Measurements from ENCODE around the gene FSTL4. TPM values are rescaled to one million over a fixed set of nuclear protein-coding genes. Genes with fewer than 3 reads are reported as not detected.

FSTL4 gene
- total and polyA plus RNA-seq, 2 of the 4 experiments (the other 2 are of a cell fraction): 0.18 TPM; not detected in 1

DNA sequence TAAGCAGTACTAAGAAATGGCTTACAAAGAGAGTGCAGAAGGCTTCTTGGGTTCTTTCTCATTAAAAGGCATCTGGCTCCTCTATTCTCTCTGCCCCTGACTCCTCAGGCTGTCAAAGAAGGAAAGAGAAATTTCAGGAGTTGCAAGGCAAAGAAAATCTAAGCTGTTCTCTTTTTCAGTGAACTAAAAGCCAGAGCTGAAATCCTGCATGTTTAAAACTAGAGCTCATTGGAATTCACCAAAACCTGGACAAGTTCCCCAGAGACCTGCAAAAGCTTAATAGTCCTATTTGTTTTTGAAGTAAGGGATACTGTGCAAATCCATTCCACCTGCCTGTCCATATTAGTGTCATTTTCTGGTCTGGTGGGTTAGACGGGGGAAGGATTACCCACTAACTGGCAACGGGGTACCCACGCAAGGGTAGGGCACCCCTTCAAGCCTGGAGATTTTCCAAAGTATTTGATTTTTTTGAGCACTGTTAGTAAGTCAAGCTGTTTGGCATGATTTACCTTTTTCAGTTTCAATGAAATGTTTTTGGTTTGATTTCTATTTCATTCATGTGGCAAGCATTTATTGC is 179.3 kb downstream of the FSTL4 start:
- Histone ChIP-seq H4K8ac (ENCODE audit: low read depth in 2 of 2, low read length in 2 of 2) (no peak overlapping the region), H2AFZ (replicated peaks; ENCODE audit: low read length, poor library complexity) (no peak overlapping the region), H3K14ac (replicated peaks; ENCODE audit: low read depth, low read length) (no peak overlapping the region), H2BK20ac (ENCODE audit: low read depth, low read length) (no peak overlapping the region), H2BK5ac (ENCODE audit: low read depth, low read length, poor library complexity, severe bottlenecking) (no peak overlapping the region), H3K9me1 (ENCODE audit: insufficient read depth, low read length) (no peaks in the 10 kb centered on the region), H3K27ac (ENCODE audit: insufficient read depth, low read length) (no peak overlapping the region), H2AK5ac (ENCODE audit: low read depth, low read length) (no peak overlapping the region), H3K36me3 (ENCODE audit: control insufficient read depth, insufficient read depth, low read length) (no peaks in the 10 kb centered on the region), H3K18ac (ENCODE audit: low read depth, low read length) (no peak overlapping the region), H3K9ac (ENCODE audit: low read depth, low read length) (no peak overlapping the region), H3K4me3 (ENCODE audit: insufficient read depth, low read depth, low read length) (no peak overlapping the region), H3K4ac (ENCODE audit: low read depth, low read length) (no peak overlapping the region), H2AK9ac (replicated peaks; ENCODE audit: low read depth, low read length, poor library complexity) (no peak overlapping the region), H3K56ac (ENCODE audit: extremely low read depth, insufficient read depth, low read length) (no peak overlapping the region), H3K9me3 (ENCODE audit: control insufficient read depth, insufficient read depth, low read length) (no peaks in the 10 kb centered on the region), H3K27me3 (ENCODE audit: control insufficient read depth, insufficient read depth, low read length) (peaks cover 2% of the 10 kb centered on the region; the same call in 1 of the 2 replicates), H3K23ac (ENCODE audit: low read depth, low read length) (no peak overlapping the region), H3K79me1 (ENCODE audit: low read depth in 1 of 2, low read length in 2 of 2) (no peaks in the 10 kb centered on the region), H4K20me1 (ENCODE audit: insufficient read depth, low read length) (no peaks in the 10 kb centered on the region), H3K4me1 (ENCODE audit: control insufficient read depth, insufficient read depth, low read length) (no peaks in the 10 kb centered on the region), H4K5ac (ENCODE audit: low read depth, low read length) (no peak overlapping the region), H2BK15ac (ENCODE audit: low read depth, low read length) (no peak overlapping the region), H3K4me2 (ENCODE audit: low read depth, low read length) (no peak overlapping the region), H4K91ac (ENCODE audit: insufficient read depth, low read depth, low read length) (no peak overlapping the region), H2BK120ac (ENCODE audit: low read depth, low read length) (no peak overlapping the region)
- intact Hi-C loops (cut with micrococcal nuclease): no loop called here
- in situ Hi-C loops (cut with MboI; ENCODE audit: low sequenced_read_pairs): no loop called here
- dilution Hi-C loops (cut with HindIII; ENCODE audit: low sequenced_read_pairs, unreplicated experiment): no loop called here
- ATAC-seq (ENCODE audit: low read depth) (no peak), DNase-seq (no peak)
- TF ChIP-seq NFE2L2 (IDR thresholded peaks at IDR 0.05; ENCODE audit: low read depth, low read length) (no peak), RFX5 (IDR thresholded peaks at IDR 0.05; ENCODE audit: low read depth, low read length) (no peak), MAFK (IDR thresholded peaks at IDR 0.05; ENCODE audit: low read depth, low read length) (no peak), CTCF (conservative IDR thresholded peaks at IDR 0.05; ENCODE audit: low read depth, low read length) (no peak), ELK1 (IDR thresholded peaks at IDR 0.05; ENCODE audit: borderline replicate concordance, low read depth, low read length) (no peak), FOS (IDR thresholded peaks at IDR 0.05; ENCODE audit: low read depth, low read length) (no peak), BHLHE40 (IDR thresholded peaks at IDR 0.05; ENCODE audit: low read depth, low read length) (no peak), USF2 (IDR thresholded peaks at IDR 0.05; ENCODE audit: low read depth, low read length) (no peak), CEBPB (IDR thresholded peaks at IDR 0.05; ENCODE audit: low read depth, low read length) (no peak)
- ChIA-PET POLR2A (ENCODE audit: unreplicated experiment) (no interaction called here), CTCF (interaction anchor here (1.0 kb wide), 1 partner anchor 10 kb away, joined by 3 read pairs; no protein-coding TSS in a partner anchor)
- no TSS peak for BruUV-seq (replicated peaks)
- WGBS, 2 experiments (ENCODE audit: extremely low coverage in 2 of 2, insufficient read length in 1 of 2): no CpG with 5 or more reads among the region's 3 CpGs

Measured in IMR-90 (cell line).